HG03378 (cell line): ENCODE measurements around the gene ARHGEF7.

ENCODE experiments used
- ATAC-seq: cut with Tn5 transposase; IDR thresholded peaks from one replicate; pipeline ENCODE4 v1.9.1; 2021; ENCODE audit warnings: mild to moderate bottlenecking, moderate library complexity; ENCODE audit not compliant: unreplicated experiment

The ARHGEF7 gene

DNA sequence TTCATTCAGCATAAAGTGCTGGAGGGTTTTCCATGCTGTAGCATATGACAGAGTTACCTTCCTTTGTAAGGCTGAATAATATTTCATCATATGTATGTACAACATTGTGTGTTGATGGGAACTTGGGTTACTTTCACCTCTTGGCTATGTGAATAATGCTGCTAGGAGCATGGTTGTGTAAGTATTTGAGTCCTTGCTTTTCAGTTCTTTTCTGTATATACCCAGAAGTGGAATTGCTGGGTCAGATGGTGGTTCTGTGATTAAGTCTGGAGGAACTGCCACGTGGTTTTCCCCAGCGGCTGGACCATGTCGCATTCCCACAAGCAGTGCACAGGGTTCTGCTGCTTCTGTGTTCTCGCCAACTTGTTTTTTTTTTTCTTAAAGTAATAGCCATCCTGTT lies 104.2 kb downstream of the ARHGEF7 start:
- no peak for ATAC-seq

DNA sequence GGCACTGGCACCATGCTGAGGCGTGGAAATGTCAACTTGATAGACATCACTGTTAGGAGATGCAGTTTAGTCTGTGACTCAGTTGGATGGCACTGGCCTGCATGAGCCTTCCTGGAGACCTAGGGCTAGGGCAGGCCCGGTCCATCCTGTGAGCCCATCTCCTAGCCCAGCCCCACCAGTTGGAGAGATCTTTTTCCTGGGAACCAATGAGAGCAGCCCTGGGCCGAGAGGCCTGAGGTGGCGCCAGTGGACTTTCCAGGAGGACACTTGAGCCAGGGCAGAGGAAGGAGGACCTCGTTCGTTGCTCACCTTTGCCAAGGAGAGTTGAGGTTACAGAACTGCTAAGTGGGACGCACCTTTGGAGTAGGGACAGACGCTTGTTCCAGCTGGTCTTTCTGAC lies 104.8 kb downstream of the ARHGEF7 start:
- ATAC-seq = no peak

DNA sequence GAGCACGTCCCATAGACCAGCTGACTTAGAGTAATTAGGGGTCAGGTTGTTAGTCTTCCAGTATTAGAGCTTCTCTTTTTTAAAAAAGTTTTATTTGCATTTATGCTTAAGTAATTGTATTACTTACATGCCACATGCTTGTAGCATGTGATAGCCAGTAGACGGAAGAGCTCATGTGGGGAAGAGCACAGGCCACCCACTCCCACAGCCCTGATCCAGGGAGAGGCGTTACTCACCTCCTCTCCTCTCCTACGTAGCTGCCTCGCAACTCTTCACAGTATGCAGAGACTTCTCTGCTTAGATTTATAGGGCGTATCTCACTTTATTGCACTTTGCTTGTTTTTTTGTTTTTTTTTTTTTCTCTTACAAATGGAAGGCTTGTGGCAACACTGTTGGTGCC lies 110.1 kb downstream of the ARHGEF7 start:
- ATAC-seq = no peak

DNA sequence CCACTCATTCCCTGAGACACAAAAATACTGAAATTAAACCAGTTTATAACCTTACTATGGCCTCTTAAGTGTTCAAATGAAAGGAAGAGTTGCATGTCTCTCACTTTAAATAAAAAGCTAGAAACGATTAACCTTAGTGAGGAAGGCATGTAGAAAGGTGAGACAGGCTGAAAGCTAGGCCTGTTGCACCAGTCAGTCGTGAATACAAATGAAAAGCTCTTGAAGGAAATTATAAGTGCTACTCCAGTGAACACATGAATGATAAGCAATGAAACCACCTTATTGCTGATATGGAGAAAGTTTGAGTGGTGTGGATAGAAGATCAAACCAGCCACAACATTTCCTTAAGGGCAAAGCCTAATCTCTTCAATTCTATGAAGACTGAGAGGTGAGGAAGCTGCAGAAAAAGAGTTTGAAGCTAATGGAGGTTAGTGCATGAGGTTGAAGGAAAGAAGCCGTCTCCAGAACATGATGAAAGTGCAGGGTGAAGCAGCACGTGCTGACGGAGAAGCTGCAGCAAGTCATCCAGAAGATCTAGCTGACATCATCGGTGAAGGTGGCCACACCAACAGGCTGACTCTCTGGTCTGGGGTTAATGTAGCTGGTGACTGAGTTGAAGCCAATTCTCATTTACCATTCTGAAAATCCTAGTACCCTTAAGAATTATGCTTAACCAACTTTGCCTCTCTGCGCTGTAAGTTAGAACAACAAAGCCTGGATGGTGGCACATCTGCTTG lies 110.9 kb downstream of the ARHGEF7 start:
- ATAC-seq = no peak

DNA sequence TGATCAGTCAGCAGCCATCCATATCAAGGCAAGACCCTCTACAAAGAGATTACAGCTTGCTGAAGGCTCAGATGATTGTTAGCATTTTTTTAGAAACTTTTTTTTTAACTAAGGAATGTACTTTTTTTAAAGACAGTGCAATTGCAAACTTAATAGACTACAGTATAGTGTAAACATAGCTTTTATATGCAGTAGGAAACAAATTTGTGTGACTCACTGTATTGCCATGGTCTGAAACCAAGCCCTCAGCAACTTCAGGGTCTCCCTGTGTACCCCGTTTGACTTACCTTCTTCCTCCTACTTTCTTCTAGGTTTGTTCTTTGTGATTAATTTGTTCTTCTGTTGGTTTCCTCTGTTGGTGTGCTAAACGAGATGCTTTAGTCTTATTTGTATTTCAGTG lies 112.3 kb downstream of the ARHGEF7 start:
- no peak for ATAC-seq

DNA sequence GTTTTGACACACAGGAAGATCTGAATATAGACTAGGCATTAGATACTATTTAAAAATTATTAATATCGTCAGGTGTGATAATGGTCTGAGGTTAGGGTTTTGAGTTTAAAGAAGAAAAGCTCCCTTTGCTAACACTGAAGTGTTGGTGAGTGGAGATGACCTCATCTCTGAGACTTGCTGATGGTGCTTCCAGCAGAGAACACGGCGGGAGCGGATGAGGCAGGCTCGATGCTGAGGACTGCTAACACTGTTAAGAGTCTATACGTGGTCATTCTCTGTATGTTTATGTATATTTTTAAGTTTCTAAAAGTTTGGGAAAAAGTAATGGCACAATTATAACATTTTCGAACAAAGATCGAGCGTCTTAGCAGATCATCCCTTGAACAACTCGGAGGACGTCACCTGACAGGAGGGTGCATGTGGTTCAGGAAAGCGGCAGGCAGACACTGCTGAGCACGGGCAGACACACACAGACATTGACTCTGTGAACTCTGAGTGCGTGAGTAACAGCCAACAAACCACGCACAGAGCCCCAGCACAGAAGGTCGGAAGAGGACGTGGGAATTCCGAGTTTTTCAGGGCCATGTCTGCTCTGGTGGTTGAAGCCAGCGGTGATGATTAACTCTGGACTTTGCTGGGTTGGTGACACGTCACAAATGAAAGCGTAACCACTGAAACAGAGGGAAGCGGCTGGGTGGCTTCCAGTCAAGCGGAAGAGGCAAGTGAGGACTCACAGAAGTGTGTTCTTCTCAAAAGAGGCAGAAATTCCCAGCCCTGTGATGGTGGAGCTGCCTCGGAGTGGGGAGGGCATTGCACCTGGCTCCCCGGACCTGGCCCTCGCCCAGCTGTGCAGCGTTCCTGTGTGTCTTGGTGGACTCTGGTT lies 113.4 kb downstream of the ARHGEF7 start:
- ATAC-seq = no peak

DNA sequence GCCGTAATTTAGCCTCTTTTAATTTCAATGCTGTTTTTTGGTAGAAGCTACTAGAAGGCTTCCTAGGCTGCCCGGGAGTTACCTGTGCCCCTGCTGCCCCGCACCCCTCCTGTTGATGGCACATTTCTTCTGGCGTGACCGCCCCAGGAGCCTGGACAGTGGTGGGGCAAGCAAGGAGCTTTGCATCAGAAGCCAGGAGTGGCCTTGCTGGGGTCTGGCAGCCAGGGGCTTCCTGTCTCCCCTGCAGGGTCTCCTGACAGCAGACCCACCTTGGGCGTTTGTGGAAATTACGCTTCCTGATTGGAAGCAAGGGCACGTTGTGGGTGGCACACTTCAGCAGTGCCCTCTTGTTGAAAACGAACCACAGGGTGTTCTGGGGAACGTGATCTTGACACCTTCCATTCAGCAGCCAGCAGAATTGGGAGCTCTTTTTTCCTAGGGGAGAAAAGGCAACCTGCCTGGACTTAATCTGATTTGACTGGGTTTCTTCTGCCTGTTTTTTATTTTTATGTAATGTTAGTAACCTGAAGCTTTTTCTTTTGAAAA lies 115.3 kb downstream of the ARHGEF7 start:
- no peak for ATAC-seq

DNA sequence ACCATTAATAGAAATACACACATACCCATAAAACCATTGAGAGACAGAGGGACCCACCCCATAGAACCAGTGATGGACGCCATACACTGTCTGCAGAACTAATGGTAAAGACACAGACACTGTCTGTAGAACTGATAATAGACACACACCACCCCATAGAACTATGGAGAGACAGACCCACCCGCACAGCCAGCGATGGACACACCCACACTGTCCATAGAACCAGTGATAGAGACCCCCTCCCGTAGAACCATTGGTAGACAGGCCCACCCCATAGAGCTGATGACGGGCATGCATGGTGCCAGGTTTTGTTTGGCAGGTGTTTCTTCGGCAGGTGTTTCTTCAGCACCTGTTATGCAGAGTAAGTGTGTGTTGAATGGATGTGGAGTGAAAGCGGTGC lies 117.1 kb downstream of the ARHGEF7 start:
- no peak for ATAC-seq

DNA sequence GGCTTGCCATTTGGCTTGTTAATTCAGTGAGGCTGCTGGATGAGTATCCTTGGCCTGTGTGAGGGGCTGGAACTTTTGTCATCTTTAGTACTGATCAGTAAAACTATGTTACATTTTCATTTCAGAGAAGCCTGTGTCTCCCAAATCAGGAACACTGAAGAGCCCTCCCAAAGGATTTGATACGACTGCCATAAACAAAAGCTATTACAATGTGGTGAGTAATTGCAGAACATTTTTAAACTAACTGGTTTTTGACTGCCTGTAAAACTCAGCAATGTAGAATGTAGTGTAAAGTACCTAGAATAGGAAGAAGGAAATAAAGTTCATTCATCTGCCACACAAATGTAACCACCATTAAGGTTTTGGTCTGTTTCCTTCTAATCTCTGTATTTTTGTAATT lies 118.0 kb downstream of the ARHGEF7 start:
- ATAC-seq = no peak

DNA sequence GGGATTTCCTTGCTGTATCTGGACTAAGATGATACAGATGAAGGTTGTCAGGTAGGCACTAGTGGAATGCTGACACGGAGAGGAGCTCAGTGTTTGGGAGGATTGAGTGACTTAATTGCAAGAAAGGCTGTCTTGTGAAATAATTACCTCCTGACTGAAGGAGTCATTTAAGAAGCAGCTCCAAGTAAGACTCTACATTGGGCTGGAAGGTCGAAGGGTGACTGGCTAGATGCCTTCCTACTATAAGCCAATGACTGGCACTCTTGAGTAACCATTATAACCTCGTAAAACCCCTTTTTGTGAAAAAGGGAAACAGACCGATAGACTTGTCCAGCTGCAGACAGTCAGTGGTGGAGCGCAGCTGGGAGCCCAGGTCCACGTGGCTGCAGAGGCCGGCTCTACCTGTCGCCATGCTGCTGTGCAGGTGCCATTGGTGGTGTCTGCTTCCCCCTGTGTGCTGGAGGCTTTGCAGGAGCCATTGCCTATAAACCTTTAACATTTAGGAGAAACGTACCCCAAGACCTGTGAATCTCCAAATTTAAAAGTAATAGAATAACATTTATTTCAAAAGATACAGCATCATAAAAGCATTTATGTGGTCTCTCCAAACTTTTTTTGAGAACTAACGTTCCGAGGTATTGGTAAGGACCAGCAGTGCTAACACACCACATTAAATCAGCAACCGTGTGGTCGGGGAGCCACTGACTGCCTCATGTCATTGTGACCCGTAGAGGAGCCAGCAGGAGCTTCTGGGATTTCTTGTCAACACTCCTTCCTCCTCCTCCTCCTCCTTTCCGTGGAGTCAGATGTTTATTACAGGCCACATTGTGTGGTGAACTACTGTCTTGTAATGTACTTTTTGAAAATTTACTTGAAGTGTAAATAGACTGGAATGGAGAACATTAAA lies 124.9 kb downstream of the ARHGEF7 start:
- no peak for ATAC-seq

DNA sequence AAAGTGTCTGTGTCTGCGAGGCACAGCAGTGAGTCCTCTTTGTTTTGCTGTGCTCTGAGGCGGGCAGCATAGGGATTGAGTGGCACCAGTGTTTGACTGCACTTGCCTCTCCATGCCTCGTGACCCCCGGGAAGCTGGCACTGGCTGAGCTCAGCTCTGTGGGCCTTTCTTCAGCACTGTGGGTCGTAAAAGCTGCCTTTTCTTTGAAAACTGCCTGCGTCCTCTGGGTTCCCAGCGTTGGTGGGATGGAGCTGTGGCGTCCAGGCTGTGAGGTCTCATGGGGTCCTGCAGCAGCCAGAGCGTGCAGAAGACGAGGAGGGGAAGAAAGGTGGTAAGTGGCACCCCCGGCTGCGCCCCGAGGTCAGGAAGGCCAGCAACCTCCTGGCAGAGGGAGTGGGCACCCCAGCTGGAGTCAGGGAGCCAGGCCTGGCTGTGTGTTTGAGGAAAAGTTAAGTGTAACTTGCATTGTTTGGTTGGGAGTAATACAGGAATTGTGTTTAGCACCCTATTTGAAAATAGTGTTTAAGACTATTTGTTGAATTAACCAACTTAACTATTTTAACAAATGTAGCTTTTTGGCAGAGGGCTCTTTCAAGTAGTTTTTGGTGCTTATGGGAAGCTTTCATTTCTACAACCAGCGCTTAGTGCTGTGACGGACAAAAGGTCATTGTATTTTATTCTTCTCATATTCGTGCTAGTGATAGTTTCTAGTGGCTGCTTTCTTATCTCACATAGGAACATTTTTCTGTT lies 126.1 kb downstream of the ARHGEF7 start:
- no peak for ATAC-seq

DNA sequence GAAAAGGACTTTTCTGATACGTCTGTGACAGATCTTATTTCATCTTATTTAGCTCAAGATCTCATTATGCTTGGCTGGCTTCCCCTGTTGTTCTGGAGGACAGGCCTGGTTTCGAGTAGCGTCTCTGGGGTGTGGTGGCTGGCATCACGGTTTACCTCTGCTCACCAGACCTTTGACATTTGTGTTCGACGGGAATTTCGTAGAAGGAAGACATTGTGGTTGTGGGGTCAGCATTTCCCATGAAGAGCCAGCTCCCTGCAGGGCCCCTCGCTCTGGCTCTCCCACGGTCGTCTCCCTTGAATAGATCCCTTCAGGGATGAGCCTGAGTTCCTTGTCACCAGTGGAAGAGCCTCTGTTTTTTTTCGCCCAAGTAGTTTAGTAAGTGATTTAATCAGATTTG lies 126.8 kb downstream of the ARHGEF7 start:
- no peak for ATAC-seq

DNA sequence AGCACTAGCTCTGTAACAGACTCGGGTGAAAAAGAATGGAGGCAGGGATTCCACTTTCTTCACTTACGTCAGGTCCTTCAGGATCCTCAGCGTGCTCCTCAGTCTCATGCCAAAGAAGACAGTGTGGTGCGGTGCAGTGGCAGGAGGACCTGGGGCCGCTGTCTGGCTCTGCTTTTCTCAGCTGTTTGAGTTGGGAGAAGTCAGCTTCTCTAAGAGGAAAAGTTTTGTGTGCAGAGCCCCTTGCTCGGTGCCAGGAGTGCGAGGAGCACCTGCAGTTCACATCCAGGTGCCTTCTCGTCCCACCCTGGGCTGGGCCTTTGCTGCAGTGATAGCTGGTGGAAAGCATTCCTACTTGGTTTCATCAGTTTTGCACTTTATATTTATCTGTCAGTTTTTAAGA lies 127.5 kb downstream of the ARHGEF7 start:
- ATAC-seq = no peak

DNA sequence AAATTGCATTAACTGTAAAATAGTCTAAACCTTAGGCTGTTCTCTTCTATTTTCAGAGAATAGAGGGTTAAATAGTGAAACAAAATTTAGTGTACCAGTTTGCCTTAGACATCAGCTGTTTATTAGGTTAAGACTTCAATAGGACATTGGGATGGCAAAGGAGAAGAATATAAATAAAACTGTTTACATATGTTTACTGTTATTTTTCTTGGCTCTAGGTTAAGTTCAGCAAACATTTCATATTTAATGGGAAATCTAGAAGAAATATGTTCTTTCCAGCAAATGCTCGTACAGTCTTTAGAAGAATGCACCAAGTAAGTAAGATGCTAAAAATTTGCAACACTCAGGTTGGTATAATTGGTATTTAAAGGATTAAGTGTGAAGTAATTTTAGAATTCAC lies 128.9 kb downstream of the ARHGEF7 start:
- ATAC-seq = no peak

DNA sequence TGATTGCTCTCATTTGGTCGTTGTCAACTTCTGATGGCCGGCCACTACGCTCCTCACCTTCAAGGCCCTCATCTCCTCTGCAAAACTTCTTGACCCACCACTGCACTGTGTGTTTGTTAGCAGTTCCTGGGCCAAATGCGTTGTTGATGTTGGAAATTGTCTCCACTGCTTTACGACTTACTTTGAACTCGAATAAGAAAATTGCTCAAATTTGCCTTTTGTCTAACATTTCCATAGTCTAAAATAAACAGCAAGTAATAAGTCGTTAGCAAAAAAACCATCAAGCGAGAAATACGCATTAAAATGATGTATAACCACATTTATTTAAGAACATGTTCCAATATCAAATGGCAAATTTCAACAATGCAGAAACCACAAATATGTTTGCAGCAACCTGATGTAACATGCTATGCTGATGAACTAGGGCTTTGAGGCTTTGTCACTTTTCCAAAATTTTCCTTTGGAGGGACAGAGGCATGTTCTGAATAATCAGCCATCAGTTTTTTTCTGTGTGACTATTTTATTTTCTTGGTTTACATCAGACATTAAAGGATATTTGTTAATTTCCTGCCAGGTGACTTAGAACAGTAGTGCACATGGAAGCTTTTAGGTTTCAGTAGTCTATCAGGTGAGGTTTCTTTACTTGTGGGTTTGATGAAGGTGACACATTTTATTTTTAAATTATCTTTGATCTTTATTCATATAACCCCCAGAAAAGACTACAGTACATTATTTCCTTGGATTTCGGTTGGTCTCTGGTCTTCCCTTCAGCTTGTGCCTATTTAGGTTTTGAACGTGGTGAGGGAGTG lies 130.7 kb downstream of the ARHGEF7 start:
- no peak for ATAC-seq

DNA sequence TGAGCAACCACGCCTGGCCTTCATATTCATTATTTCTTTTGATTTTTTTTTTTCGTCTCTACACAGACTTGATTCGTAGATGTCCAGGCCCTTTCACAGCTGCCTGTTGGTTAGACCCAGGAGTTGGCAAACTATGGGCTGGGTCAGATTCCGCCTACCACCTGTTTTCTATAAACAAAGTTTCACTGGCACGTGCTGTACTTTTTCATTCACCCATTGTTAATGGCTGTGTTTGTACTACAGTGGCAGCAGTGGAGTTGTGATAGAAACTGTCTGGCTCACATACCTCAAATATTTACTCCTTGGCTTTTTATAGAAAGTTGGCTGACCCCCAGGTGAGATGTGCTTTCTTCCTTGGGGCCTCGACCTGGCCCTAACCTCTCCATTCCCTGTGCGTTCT lies 132.4 kb downstream of the ARHGEF7 start:
- ATAC-seq = no peak

DNA sequence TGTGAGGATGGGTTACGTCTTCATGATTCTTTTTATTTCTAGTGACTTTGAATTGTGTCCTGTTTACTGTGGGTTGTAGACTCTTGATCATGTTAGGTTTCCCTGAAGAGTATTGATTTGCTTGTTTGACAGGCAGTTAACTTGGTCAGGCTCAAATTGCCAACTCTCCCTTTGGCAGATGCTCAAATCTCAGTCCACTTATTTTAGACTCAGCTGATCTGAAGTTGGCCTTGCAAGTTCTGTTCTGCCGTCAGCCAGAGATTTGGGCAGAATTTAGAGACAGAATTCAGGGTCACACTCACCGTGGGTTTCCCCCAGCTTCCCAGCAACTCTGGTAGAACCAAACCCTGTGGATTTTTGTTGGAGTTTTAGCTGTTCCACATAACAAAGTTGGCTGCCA lies 133.7 kb downstream of the ARHGEF7 start:
- no peak for ATAC-seq

DNA sequence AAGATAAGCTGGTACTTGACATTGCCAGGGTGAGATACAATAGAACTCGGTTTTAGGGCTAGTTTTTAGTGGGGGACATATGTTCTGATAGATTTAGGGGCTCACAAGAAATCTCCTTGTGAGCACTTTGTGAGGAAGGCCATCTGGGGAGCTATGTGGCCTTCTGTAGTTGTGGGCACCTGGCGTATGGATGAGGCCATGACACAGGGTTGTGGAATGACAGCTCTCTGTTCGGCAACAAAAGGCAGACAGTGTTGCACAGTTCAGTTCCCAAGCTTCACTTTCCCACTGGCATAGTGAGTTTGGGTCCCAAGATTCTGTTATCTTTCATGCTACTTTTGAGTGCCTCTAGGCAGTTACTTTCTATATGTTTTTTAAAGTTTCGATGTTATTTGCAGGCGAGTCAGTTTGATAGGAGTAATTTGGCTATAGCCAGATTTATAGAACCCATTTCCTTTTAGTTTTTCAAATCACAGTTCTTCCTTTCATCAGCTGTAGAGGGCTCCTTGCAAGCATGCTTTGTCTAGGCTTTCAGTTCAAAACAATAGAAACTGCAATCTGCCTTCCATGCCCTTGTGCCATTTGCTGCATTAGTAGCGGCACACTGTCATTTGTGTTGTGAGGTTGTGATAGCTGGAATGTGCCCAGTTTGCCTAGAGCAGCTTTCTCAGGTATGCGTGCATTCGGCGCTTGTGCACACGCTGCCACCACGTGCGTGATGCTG lies 134.7 kb downstream of the ARHGEF7 start:
- ATAC-seq = no peak
